Ishikawa (cell line): ENCODE results near the gene PELO.

Experiments used
- CEBPB ChIP-seq: IDR thresholded peaks from 2 replicates; pipeline ENCODE4 v1.6.1; 2012
- EGR1 ChIP-seq: IDR thresholded peaks from 2 replicates; pipeline ENCODE4 v1.6.1; 2012
- EP300 ChIP-seq: IDR thresholded peaks from 2 replicates; pipeline ENCODE4 v1.6.1; 2012; ENCODE audit warnings: borderline replicate concordance
- FOXM1 ChIP-seq: IDR thresholded peaks from 2 replicates; pipeline ENCODE4 v1.6.1; 2012; ENCODE audit warnings: low read depth, borderline replicate concordance
- RAD21 ChIP-seq: IDR thresholded peaks from 2 replicates; pipeline ENCODE4 v1.6.1; 2012; ENCODE audit warnings: low read depth
- TAF1 ChIP-seq: IDR thresholded peaks from 2 replicates; pipeline ENCODE4 v1.6.1; 2012; ENCODE audit warnings: low read depth, mild to moderate bottlenecking
- ZBTB7A ChIP-seq: IDR thresholded peaks from 2 replicates; pipeline ENCODE4 v1.6.1; 2012; ENCODE audit warnings: low read depth
- TF ChIP-seq, protein P1 (sequence below): IDR thresholded peaks from 2 replicates; pipeline ENCODE4 v1.6.1; 2012

DNA sequence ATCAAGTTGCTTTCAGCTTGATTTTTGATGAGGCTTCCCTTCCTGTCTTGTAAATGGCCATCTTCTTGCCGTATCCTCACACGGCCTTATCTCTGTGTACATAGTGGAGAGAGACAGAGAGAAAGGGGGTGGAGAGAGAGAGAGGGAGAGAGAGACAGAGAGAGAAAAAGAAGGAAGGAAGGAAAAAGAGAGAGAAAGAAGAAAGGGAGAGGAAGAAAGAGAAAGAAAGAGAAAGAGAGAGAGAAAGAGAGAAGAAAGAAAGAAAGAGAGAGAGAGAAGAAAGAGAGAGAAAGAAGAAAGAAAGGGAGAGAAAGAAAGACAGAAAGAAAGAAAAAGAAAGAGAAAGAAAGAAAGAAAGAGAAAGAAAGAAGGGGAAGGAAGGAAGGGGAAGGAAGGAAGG, 46.6 kb downstream of the PELO start:
- TF ChIP-seq FOXM1 (no peak), EGR1 (no peak), CEBPB (no peak), ZBTB7A (no peak), RAD21 (no peak), EP300 (no peak), TAF1 (no peak)
- TF ChIP-seq, protein P1, sequence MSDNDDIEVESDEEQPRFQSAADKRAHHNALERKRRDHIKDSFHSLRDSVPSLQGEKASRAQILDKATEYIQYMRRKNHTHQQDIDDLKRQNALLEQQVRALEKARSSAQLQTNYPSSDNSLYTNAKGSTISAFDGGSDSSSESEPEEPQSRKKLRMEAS = no peak
